Liver (tissue), 3 donors: ENCODE results near the gene OR2W3.

Source experiments
- ATF3 ChIP-seq: IDR thresholded peaks from 2 replicates; pipeline ENCODE4 v1.6.1; 2016; ENCODE audit warnings: antibody characterized with exemption
- EGR1 ChIP-seq, 2 donors: IDR thresholded peaks; 2 replicates each; pipeline ENCODE4 v1.6.1; 2016 to 2018; ENCODE audit warnings: antibody characterized with exemption in 2 of 2, low read depth in 2 of 2
- FOXA1 ChIP-seq: IDR thresholded peaks from 2 replicates; pipeline ENCODE4 v1.6.1; 2016; ENCODE audit warnings: antibody characterized with exemption
- GABPA ChIP-seq, 2 donors: IDR thresholded peaks in 1 of 2; conservative IDR thresholded peaks in 1 of 2; 2 replicates each; pipeline ENCODE4 v1.6.1; 2016; ENCODE audit warnings: antibody characterized with exemption in 2 of 2, mild to moderate bottlenecking in 1 of 2, moderate library complexity in 1 of 2
- RAD21 ChIP-seq, 2 donors: IDR thresholded peaks; 2 replicates each; pipeline ENCODE4 v1.6.1; 2016; ENCODE audit warnings: antibody characterized with exemption in 2 of 2, mild to moderate bottlenecking in 2 of 2
- REST ChIP-seq: IDR thresholded peaks from 2 replicates; pipeline ENCODE4 v1.6.1; 2016; ENCODE audit warnings: antibody characterized with exemption, mild to moderate bottlenecking
- RXRA ChIP-seq, 2 donors: IDR thresholded peaks; 2 replicates each; pipeline ENCODE4 v1.6.1; 2017 to 2018; ENCODE audit warnings: antibody characterized with exemption in 2 of 2, mild to moderate bottlenecking in 1 of 2
- SP1 ChIP-seq: IDR thresholded peaks from 2 replicates; pipeline ENCODE4 v1.6.1; 2018; ENCODE audit warnings: antibody characterized with exemption, mild to moderate bottlenecking
- TAF1 ChIP-seq: conservative IDR thresholded peaks from 2 replicates; pipeline ENCODE4 v1.6.1; 2016; ENCODE audit warnings: antibody characterized with exemption, mild to moderate bottlenecking
- YY1 ChIP-seq: IDR thresholded peaks from 2 replicates; pipeline ENCODE4 v1.6.1; 2016; ENCODE audit warnings: antibody characterized with exemption, mild to moderate bottlenecking
- TF ChIP-seq, protein P1 (sequence below): fragments of 150-350 bp; IDR thresholded peaks from 2 replicates; pipeline ENCODE4 v1.5.1; 2017; ENCODE audit warnings: improper control_type of control experiment, low read depth, low read length; ENCODE audit not compliant: missing input control
- TF ChIP-seq, protein P2 (sequence below): IDR thresholded peaks from 2 replicates; pipeline ENCODE4 v1.6.1; 2016; ENCODE audit warnings: antibody characterized with exemption
- donor health status: healthy.
- donor health status: healthy.

DNA sequence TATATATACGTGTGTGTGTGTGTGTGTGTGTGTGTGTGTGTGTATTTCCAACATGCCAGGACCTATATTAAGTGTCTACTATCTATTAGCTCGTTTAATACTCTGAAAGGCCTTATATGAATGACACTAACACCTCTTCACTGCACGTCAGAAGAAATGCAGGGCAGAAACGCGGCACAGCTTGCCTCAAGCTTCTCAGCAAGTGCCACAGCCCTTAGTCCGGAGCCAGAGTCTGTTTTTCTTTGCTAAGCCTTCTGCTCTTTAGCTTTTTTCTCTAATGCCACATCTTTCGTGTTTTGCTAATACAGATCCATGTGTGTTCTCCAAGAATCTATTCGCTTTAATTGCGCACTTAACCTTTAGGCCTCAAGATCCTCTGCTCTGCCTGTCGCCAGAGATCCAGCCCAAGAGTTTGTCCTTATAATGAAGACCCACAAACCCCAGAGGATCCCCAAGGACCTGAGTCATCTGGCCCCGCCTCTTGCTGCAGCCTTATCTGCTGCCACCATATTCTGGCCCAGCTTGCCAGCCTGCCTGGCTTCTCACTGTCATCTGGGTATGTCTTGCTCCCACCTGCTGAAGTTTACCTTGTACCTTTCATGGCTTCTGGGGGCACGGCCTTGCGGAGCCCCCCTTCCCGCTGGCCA, 40.4 kb upstream of the OR2W3 start:
- TF ChIP-seq RXRA (IDR thresholded peaks at IDR 0.05) (no peak), TAF1 (no peak), GABPA (IDR thresholded peaks at IDR 0.05 in 1 of 2, conservative IDR thresholded peaks at IDR 0.05 in 1 of 2) (no peak), FOXA1 (no peak), SP1 (no peak), EGR1 (IDR thresholded peaks at IDR 0.05; ENCODE audit: low read depth in 2 of 2) (no peak), ATF3 (no peak), RAD21 (IDR thresholded peaks at IDR 0.05) (no peak), REST (no peak), YY1 (no peak)
- TF ChIP-seq, protein P1, sequence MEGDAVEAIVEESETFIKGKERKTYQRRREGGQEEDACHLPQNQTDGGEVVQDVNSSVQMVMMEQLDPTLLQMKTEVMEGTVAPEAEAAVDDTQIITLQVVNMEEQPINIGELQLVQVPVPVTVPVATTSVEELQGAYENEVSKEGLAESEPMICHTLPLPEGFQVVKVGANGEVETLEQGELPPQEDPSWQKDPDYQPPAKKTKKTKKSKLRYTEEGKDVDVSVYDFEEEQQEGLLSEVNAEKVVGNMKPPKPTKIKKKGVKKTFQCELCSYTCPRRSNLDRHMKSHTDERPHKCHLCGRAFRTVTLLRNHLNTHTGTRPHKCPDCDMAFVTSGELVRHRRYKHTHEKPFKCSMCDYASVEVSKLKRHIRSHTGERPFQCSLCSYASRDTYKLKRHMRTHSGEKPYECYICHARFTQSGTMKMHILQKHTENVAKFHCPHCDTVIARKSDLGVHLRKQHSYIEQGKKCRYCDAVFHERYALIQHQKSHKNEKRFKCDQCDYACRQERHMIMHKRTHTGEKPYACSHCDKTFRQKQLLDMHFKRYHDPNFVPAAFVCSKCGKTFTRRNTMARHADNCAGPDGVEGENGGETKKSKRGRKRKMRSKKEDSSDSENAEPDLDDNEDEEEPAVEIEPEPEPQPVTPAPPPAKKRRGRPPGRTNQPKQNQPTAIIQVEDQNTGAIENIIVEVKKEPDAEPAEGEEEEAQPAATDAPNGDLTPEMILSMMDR: no peak
- TF ChIP-seq, protein P2, sequence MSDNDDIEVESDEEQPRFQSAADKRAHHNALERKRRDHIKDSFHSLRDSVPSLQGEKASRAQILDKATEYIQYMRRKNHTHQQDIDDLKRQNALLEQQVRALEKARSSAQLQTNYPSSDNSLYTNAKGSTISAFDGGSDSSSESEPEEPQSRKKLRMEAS: no peak
